T-helper 2 cell treated with Interferon-gamma antibody and Interleukin-4, amounts not matched to agents 100 ng/mL and 5 ng/mL, for 36 hours (primary cell): Measurements from ENCODE around the gene SLC25A6. TPM values are rescaled to one million over a fixed set of nuclear protein-coding genes. Genes with fewer than 3 reads are reported as not detected.
"Not testable (repeated sequence)": the region's sequence is repeated elsewhere in the genome, so short reads cannot be mapped to it uniquely, and the experiment has no call there.

Source experiments
- intact Hi-C: fragments of 100-400 bp; cut with micrococcal nuclease; formaldehyde crosslinking; loops from one replicate; pipeline ENCODE4 v1.15.1; 2023
- total RNA-seq: library from RNA; stranded (reverse); gene quantifications from 2 replicates; pipeline ENCODE4 v1.2.3, GENCODE V29; 2022

Gene SLC25A6
- total RNA-seq = 236 and 237 TPM in 2 replicates

- intact Hi-C loops = loop anchor here (1.0 to 5.0 kb wide), 11 partner anchors 55 to 1217 kb away; partner anchors contain the start of genes AKAP17A, DHRSX, GTPBP6 and IL3RA
Measured at GRCh38 chrX:1391707-1392375, at the start of gene SLC25A6. TSS of gene SLC25A6 (minus strand) at chrX:1392113. CDS start at chrX:1392009, 104 bp downstream.

- intact Hi-C loops = no loop called here
Measured at GRCh38 chrX:1440506-1440905, 48.6 kb upstream of the SLC25A6 start.

- intact Hi-C loops = no loop called here
Measured at GRCh38 chrX:1435241-1435895, 43.5 kb upstream of the SLC25A6 start.

GRCh38 chrX:1434871-1435240 is 42.9 kb upstream of the SLC25A6 start:
- intact Hi-C loops = no loop called here

- intact Hi-C loops = no loop called here
Measured at GRCh38 chrX:1433646-1434357, 41.9 kb upstream of the SLC25A6 start.

- intact Hi-C loops = no loop called here
Measured at GRCh38 chrX:1430451-1430850, 38.5 kb upstream of the SLC25A6 start.

- intact Hi-C loops = no loop called here
Measured at GRCh38 chrX:1427756-1428155, 35.8 kb upstream of the SLC25A6 start.

GRCh38 chrX:1426321-1426720 is 34.4 kb upstream of the SLC25A6 start:
- intact Hi-C loops = not testable (repeated sequence)

GRCh38 chrX:1425381-1425780 is 33.5 kb upstream of the SLC25A6 start:
- intact Hi-C loops = no loop called here

GRCh38 chrX:1424147-1424851 is 32.4 kb upstream of the SLC25A6 start:
- intact Hi-C loops = no loop called here

- intact Hi-C loops = no loop called here
Measured at GRCh38 chrX:1423215-1423614, 31.3 kb upstream of the SLC25A6 start.

GRCh38 chrX:1422135-1422465 is 30.2 kb upstream of the SLC25A6 start:
- intact Hi-C loops = no loop called here

- intact Hi-C loops = no loop called here
Measured at GRCh38 chrX:1421433-1422134, 29.7 kb upstream of the SLC25A6 start.

- intact Hi-C loops = no loop called here
Measured at GRCh38 chrX:1420371-1420770, 28.5 kb upstream of the SLC25A6 start.

- intact Hi-C loops = no loop called here
Measured at GRCh38 chrX:1419545-1420355, 27.8 kb upstream of the SLC25A6 start.

GRCh38 chrX:1418901-1419544 is 27.1 kb upstream of the SLC25A6 start:
- intact Hi-C loops = no loop called here

GRCh38 chrX:1417921-1418771 is 26.2 kb upstream of the SLC25A6 start:
- intact Hi-C loops = no loop called here

GRCh38 chrX:1416965-1417760 is 25.2 kb upstream of the SLC25A6 start:
- intact Hi-C loops = no loop called here
